Suppressor macrophage (primary cell): Measurements from ENCODE around the gene CERS4.
"Not testable (repeated sequence)": the region's sequence is repeated elsewhere in the genome, so short reads cannot be mapped to it uniquely, and the experiment has no call there.

Experiments
- DNase-seq, 4 experiments: peaks; one replicate each; pipeline ENCODE4 v3.0.0-alpha.2; 2020 to 2022

Gene CERS4

GRCh38 chr19:8210421-8211101, 1.4 kb downstream of the CERS4 start:
- DNase-seq, result no peak

DNA sequence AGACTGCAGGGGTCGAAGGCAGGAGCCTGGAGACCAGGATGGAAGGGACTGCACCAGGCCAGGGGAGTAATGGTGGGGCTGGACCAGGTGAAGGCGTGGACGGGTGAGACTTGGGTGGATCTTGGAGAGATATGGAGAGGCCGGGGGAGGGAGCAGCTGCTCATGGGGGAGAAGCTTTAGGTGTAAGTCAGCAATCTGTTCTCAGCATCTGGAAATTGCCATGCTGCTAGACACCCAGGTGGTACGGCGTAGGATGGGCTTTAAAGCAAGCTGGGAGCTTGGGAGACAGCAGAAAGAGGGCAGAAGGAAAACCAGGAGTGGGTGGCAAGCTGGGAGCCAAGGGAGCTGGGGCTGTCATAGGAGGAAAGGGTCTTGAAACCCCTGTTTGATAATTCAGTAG, 3.0 kb downstream of the CERS4 start:
- DNase-seq, result no peak

GRCh38 chr19:8212916-8213315, 3.7 kb downstream of the CERS4 start:
- DNase-seq, result no peak

- DNase-seq, result no peak
Observed at GRCh38 chr19:8213827-8214672, 4.9 kb downstream of the CERS4 start.

GRCh38 chr19:8214802-8215201, 5.6 kb downstream of the CERS4 start:
- DNase-seq, result peak in 3 of 4 experiments; percentile 23 to 43 (median 35)

- DNase-seq, result no peak
Observed at GRCh38 chr19:8215783-8216182, 6.6 kb downstream of the CERS4 start.

DNA sequence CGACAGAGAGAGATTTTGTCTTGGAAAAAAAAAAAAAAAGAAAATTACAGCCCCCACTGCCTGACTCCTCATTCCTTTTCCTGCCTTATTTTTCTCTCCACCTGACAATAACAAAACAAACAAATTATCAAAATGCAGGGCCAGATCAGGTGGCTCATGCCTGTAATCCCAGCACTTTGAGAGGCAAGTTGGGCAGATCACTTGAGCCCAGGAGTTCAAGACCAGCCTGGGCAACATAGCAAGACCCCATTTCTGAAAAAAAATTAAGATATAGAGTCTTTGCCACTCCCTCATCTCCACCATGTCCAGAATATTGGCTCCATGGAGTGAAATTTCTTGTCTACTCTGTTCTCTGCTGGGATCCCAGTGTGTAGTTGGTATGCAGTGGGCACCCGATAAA, 7.2 kb downstream of the CERS4 start:
- no peak for DNase-seq

GRCh38 chr19:8218127-8218526, 9.0 kb downstream of the CERS4 start:
- DNase-seq, result not testable (repeated sequence)

- DNase-seq, result no peak
Observed at GRCh38 chr19:8220481-8220880, 11.3 kb downstream of the CERS4 start.

GRCh38 chr19:8221161-8221560, 12.0 kb downstream of the CERS4 start:
- no peak for DNase-seq

DNA sequence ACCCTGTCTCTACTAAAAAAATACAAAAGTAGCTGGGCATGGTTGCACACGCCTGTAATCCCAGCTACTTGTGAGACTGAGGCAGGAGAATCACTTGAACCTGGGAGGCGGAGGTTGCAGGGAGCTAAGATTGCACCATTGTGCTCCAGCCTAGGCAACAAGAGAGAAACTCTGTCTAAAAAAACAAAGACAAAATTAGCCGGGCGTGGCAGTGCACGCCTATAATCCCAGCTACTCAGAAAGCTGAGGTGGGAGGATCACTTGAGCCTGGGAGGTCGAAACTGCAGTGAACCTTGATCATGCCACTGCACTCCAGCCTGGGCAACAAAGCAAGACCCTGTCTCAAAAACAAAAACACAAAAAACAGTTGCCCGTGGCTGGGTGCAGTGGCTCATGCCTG, 14.3 kb downstream of the CERS4 start:
- DNase-seq, result not testable (repeated sequence)

GRCh38 chr19:8224394-8225145, 15.4 kb downstream of the CERS4 start:
- DNase-seq, result no peak

- DNase-seq, result no peak
Observed at GRCh38 chr19:8231073-8231604, 22.0 kb downstream of the CERS4 start.

- DNase-seq, result no peak
Observed at GRCh38 chr19:8233370-8233769, 24.2 kb downstream of the CERS4 start.

DNA sequence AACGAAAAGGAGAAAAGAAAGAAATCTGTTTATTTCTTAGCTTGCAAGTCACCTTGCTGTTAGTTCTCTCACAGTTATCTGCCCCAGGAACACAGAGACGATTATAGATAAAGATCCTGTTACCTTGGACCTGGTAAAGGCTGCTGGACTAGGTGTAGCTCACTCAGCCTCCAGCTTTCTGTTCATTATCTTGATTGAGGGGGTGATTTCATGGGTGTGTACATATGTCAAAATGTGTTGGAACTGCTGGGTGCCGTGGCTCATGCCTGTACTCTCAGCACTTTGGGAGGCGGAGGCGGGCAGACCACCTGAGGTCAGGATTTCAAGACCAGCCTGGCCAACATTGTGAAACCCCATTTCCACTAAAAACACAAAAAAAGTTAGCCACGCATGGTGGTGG, 27.9 kb downstream of the CERS4 start:
- DNase-seq, result no peak

- DNase-seq, result no peak
Observed at GRCh38 chr19:8238251-8238650, 29.1 kb downstream of the CERS4 start.

DNA sequence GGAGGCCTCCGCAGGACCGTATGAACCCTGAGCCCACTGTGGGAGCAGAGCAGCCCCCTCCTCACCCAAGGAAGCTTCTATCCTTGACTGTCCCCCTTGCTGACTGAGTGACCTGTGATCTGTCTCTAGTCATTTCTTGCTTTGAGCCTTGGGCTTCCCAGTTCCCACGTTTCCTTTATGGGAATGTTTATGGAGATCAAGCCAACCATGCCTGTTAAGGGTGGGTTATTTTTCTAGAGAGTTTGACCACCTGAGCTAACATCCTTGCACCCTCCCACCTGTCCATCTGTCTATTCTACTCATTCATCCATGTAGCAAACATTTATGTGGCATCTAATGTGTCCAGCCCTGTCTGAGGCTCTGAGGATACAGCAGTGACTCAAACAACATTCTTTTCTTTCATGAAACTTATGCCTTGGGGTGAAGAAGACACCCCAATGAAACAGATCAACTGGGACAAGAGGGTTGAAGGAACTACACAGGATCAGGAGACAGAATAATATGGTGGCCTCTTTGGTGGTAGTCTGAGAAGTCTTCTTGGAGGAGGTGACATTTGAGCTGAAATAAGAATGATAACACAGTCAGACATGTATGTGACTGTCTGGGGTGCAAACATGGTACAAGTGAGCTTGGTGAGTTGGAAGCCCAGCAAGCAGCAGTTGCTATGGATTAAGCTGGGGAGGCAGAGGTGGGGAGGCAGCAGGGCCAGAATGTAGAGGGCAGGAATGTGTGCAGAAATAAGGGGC, 30.5 kb downstream of the CERS4 start:
- DNase-seq, result no peak

GRCh38 chr19:8240274-8241229, 31.4 kb downstream of the CERS4 start:
- DNase-seq, result peak; percentile 88 to 94 (median 92)

- peak; percentile 3 to 42 (median 16) for DNase-seq
Observed at GRCh38 chr19:8241646-8242045, 32.5 kb downstream of the CERS4 start.

DNA sequence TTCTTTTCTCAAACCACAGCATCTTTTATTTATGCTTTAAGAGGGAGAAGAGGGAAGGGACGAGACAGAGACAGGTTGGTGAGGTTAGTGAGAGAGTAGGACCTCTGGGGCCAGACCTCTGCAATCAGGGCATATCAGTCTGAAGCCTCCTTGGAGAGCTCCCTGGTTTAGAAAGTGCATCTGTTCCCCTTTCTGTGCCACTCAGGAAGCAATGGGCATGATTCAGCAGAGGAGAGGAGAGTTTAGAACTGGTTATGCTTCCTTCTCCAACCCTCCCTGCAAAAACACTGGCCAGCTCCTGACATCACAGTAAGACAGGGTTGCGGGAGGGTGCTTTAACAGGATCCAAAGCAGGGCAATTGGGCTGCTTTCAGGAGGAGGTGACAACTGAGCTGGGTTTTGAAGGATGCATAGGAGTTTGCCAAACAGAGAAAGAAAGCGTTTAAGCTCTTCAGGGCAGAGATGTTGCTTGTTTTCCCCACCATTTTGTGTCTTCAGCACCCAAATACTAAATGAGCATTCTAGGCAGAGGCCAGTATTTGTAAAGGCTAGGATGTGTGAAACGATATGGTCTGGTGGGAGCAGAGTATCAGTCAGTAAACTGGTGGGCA, 33.1 kb downstream of the CERS4 start:
- peak; percentile 74 to 87 (median 81) for DNase-seq

GRCh38 chr19:8243146-8243545, 34.0 kb downstream of the CERS4 start:
- DNase-seq, result no peak
